ENCODE measurements around the gene ADAMTS1.

ADAMTS1 gene

GRCh38 chr21:26795412-26795805, 49.8 kb downstream of the ADAMTS1 start:
- Histone ChIP-seq H2AK5ac (ENCODE audit: low read length) (no peak overlapping the region), H2BK5ac (ENCODE audit: low read depth, low read length, poor library complexity) (no peak overlapping the region), H3K27me3 (ENCODE audit: insufficient read depth, low read length) (no peaks in the 10 kb centered on the region), H3K9ac (ENCODE audit: low read length) (no peak overlapping the region), H3K4me2 (ENCODE audit: low read length) (no peak overlapping the region), H3K4me3 (ENCODE audit: low read depth, low read length) (no peak overlapping the region), H3K4me1 (ENCODE audit: control insufficient read depth in 1 of 2, insufficient read depth in 2 of 2, low read length in 2 of 2) (no peaks in the 10 kb centered on the region), H3K18ac (ENCODE audit: low read length) (no peak overlapping the region), H3K4ac (ENCODE audit: low read depth, low read length) (no peak overlapping the region), H3K36me3 (ENCODE audit: control insufficient read depth in 1 of 2, insufficient read depth in 2 of 2, low read length in 2 of 2) (no peaks in the 10 kb centered on the region), H3K27ac (ENCODE audit: low read depth, low read length) (no peak overlapping the region), H3K23ac (ENCODE audit: low read length) (no peak overlapping the region), H4K12ac (ENCODE audit: low read depth, low read length) (no peak overlapping the region), H4K91ac (ENCODE audit: low read depth, low read length) (no peak overlapping the region), H3K14ac (ENCODE audit: low read length) (no peak overlapping the region), H3K9me3 (ENCODE audit: insufficient read depth, low read depth, low read length) (no peaks in the 10 kb centered on the region), H4K8ac (ENCODE audit: low read depth, low read length) (no peak overlapping the region), H2BK120ac (ENCODE audit: insufficient read depth, low read length, poor library complexity) (no peak overlapping the region), H2AFZ (ENCODE audit: insufficient read depth, low read length, poor library complexity) (no peak overlapping the region), H2BK12ac (ENCODE audit: low read length) (peak overlapping the region; percentile 18), H3K79me2 (ENCODE audit: control insufficient read depth, insufficient read depth, low read length, poor library complexity) (no peaks in the 10 kb centered on the region), H3K79me1 (ENCODE audit: low read length) (no peaks in the 10 kb centered on the region)
- DNase-seq = no peak
- WGBS (ENCODE audit: extremely low coverage, insufficient coverage, insufficient read length) = no CpG with 5 or more reads among the region's 10 CpGs

- no peaks in the 10 kb centered on the region for H3K79me2 ChIP-seq (ENCODE audit: control insufficient read depth, insufficient read depth, low read length, poor library complexity)
Observed at GRCh38 chr21:26794597-26795411, 50.4 kb downstream of the ADAMTS1 start.

GRCh38 chr21:26790296-26790695, 54.9 kb downstream of the ADAMTS1 start:
- no peaks in the 10 kb centered on the region for H3K79me2 ChIP-seq (ENCODE audit: control insufficient read depth, insufficient read depth, low read length, poor library complexity)
- DNase-seq = peak in 1 of 2 donors; percentile 41
- H2AK5ac ChIP-seq (ENCODE audit: low read length) = no peak overlapping the region
- H3K14ac ChIP-seq (ENCODE audit: low read length) = no peak overlapping the region
- H3K9me3 ChIP-seq (ENCODE audit: insufficient read depth, low read depth, low read length) = no peaks in the 10 kb centered on the region
- no peaks in the 10 kb centered on the region for H3K4me1 ChIP-seq (ENCODE audit: control insufficient read depth in 1 of 2, insufficient read depth in 2 of 2, low read length in 2 of 2)
- no peak overlapping the region for H2BK12ac ChIP-seq (ENCODE audit: low read length)
- no peak overlapping the region for H3K23ac ChIP-seq (ENCODE audit: low read length)
- H2BK120ac ChIP-seq (ENCODE audit: insufficient read depth, low read length, poor library complexity) = no peak overlapping the region
- H3K27me3 ChIP-seq (ENCODE audit: insufficient read depth, low read length) = no peaks in the 10 kb centered on the region
- H3K27ac ChIP-seq (ENCODE audit: low read depth, low read length) = no peak overlapping the region
- H3K18ac ChIP-seq (ENCODE audit: low read length) = no peak overlapping the region
- H3K4me2 ChIP-seq (ENCODE audit: low read length) = no peak overlapping the region
- H4K8ac ChIP-seq (ENCODE audit: low read depth, low read length) = no peak overlapping the region
- no peak overlapping the region for H2AFZ ChIP-seq (ENCODE audit: insufficient read depth, low read length, poor library complexity)
- no peak overlapping the region for H3K4me3 ChIP-seq (ENCODE audit: low read depth, low read length)
- no peak overlapping the region for H4K91ac ChIP-seq (ENCODE audit: low read depth, low read length)
- no peak overlapping the region for H3K4ac ChIP-seq (ENCODE audit: low read depth, low read length)
- H4K12ac ChIP-seq (ENCODE audit: low read depth, low read length) = no peak overlapping the region
- no peaks in the 10 kb centered on the region for H3K36me3 ChIP-seq (ENCODE audit: control insufficient read depth in 1 of 2, insufficient read depth in 2 of 2, low read length in 2 of 2)
- no peak overlapping the region for H2BK5ac ChIP-seq (ENCODE audit: low read depth, low read length, poor library complexity)
- no peak overlapping the region for H3K9ac ChIP-seq (ENCODE audit: low read length)
- H3K79me1 ChIP-seq (ENCODE audit: low read length) = no peaks in the 10 kb centered on the region

More at GRCh38 chr21:26794597-26795411, 50.4 kb downstream of the ADAMTS1 start:
- Histone ChIP-seq H4K8ac (ENCODE audit: low read depth, low read length) (no peak overlapping the region), H2AFZ (ENCODE audit: insufficient read depth, low read length, poor library complexity) (no peak overlapping the region), H4K12ac (ENCODE audit: low read depth, low read length) (no peak overlapping the region), H3K9me3 (ENCODE audit: insufficient read depth, low read depth, low read length) (no peaks in the 10 kb centered on the region), H2BK5ac (ENCODE audit: low read depth, low read length, poor library complexity) (no peak overlapping the region), H3K36me3 (ENCODE audit: control insufficient read depth in 1 of 2, insufficient read depth in 2 of 2, low read length in 2 of 2) (no peaks in the 10 kb centered on the region), H3K79me1 (ENCODE audit: low read length) (no peaks in the 10 kb centered on the region), H2AK5ac (ENCODE audit: low read length) (no peak overlapping the region), H2BK12ac (ENCODE audit: low read length) (peak overlapping the region; percentile 18), H3K23ac (ENCODE audit: low read length) (no peak overlapping the region), H3K4me2 (ENCODE audit: low read length) (no peak overlapping the region), H2BK120ac (ENCODE audit: insufficient read depth, low read length, poor library complexity) (no peak overlapping the region), H3K14ac (ENCODE audit: low read length) (no peak overlapping the region), H3K4ac (ENCODE audit: low read depth, low read length) (no peak overlapping the region), H3K4me3 (ENCODE audit: low read depth, low read length) (no peak overlapping the region), H4K91ac (ENCODE audit: low read depth, low read length) (no peak overlapping the region), H3K4me1 (ENCODE audit: control insufficient read depth in 1 of 2, insufficient read depth in 2 of 2, low read length in 2 of 2) (no peaks in the 10 kb centered on the region), H3K27ac (ENCODE audit: low read depth, low read length) (no peak overlapping the region), H3K9ac (ENCODE audit: low read length) (no peak overlapping the region), H3K27me3 (ENCODE audit: insufficient read depth, low read length) (no peaks in the 10 kb centered on the region), H3K18ac (ENCODE audit: low read length) (no peak overlapping the region)
- WGBS (ENCODE audit: extremely low coverage, insufficient coverage, insufficient read length) = no CpG with 5 or more reads among the region's 5 CpGs
- no peak for DNase-seq

- Histone ChIP-seq H3K4me2 (ENCODE audit: low read length) (no peak overlapping the region), H3K4me3 (ENCODE audit: low read depth, low read length) (no peak overlapping the region), H3K23ac (ENCODE audit: low read length) (no peak overlapping the region), H4K91ac (ENCODE audit: low read depth, low read length) (no peak overlapping the region), H3K18ac (ENCODE audit: low read length) (no peak overlapping the region), H3K9me3 (ENCODE audit: insufficient read depth, low read depth, low read length) (no peaks in the 10 kb centered on the region), H3K27ac (ENCODE audit: low read depth, low read length) (no peak overlapping the region), H3K4me1 (ENCODE audit: control insufficient read depth in 1 of 2, insufficient read depth in 2 of 2, low read length in 2 of 2) (no peaks in the 10 kb centered on the region), H2BK5ac (ENCODE audit: low read depth, low read length, poor library complexity) (no peak overlapping the region), H3K79me2 (ENCODE audit: control insufficient read depth, insufficient read depth, low read length, poor library complexity) (no peaks in the 10 kb centered on the region), H2AK5ac (ENCODE audit: low read length) (no peak overlapping the region), H3K4ac (ENCODE audit: low read depth, low read length) (no peak overlapping the region), H3K79me1 (ENCODE audit: low read length) (no peaks in the 10 kb centered on the region), H3K14ac (ENCODE audit: low read length) (no peak overlapping the region), H2BK120ac (ENCODE audit: insufficient read depth, low read length, poor library complexity) (no peak overlapping the region), H4K12ac (ENCODE audit: low read depth, low read length) (no peak overlapping the region), H2BK12ac (ENCODE audit: low read length) (no peak overlapping the region), H3K36me3 (ENCODE audit: control insufficient read depth in 1 of 2, insufficient read depth in 2 of 2, low read length in 2 of 2) (no peaks in the 10 kb centered on the region), H3K27me3 (ENCODE audit: insufficient read depth, low read length) (no peaks in the 10 kb centered on the region), H2AFZ (ENCODE audit: insufficient read depth, low read length, poor library complexity) (no peak overlapping the region), H4K8ac (ENCODE audit: low read depth, low read length) (no peak overlapping the region), H3K9ac (ENCODE audit: low read length) (no peak overlapping the region)
- WGBS (ENCODE audit: extremely low coverage, insufficient coverage, insufficient read length) = no CpG with 5 or more reads among the region's 8 CpGs
- DNase-seq = no peak
Observed at GRCh38 chr21:26788790-26789189, 56.4 kb downstream of the ADAMTS1 start.

All from trophoblast cell (in vitro differentiated cells and primary cell).